ENCODE data around the gene COA4. TPM values are rescaled to one million over a fixed set of nuclear protein-coding genes. Genes with fewer than 3 reads are reported as not detected.

COA4 gene
- total and polyA plus RNA-seq, 4 donors, result 37.6 to 94.2 (median 76.2) TPM

DNA sequence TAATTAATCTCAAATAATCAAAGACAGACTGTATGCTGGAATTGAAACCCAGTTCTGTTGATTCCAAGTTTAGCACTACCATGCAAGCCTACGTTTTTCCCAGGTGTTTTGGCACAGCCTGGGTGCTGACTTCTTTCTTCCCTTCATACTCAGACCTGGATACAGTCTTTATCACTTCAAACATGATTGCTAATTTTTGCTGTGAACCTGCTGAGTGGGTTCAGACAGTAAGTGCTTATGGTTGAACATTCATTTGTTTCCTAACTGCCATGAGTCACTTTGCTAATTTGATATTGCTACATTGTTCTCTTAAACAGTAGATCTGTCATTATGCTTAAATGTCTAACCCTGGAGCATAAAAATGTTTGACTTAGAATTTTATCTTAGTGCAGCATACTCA is 12.4 kb upstream of the COA4 start (continued):
- TF ChIP-seq, protein P1, sequence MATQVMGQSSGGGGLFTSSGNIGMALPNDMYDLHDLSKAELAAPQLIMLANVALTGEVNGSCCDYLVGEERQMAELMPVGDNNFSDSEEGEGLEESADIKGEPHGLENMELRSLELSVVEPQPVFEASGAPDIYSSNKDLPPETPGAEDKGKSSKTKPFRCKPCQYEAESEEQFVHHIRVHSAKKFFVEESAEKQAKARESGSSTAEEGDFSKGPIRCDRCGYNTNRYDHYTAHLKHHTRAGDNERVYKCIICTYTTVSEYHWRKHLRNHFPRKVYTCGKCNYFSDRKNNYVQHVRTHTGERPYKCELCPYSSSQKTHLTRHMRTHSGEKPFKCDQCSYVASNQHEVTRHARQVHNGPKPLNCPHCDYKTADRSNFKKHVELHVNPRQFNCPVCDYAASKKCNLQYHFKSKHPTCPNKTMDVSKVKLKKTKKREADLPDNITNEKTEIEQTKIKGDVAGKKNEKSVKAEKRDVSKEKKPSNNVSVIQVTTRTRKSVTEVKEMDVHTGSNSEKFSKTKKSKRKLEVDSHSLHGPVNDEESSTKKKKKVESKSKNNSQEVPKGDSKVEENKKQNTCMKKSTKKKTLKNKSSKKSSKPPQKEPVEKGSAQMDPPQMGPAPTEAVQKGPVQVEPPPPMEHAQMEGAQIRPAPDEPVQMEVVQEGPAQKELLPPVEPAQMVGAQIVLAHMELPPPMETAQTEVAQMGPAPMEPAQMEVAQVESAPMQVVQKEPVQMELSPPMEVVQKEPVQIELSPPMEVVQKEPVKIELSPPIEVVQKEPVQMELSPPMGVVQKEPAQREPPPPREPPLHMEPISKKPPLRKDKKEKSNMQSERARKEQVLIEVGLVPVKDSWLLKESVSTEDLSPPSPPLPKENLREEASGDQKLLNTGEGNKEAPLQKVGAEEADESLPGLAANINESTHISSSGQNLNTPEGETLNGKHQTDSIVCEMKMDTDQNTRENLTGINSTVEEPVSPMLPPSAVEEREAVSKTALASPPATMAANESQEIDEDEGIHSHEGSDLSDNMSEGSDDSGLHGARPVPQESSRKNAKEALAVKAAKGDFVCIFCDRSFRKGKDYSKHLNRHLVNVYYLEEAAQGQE (IDR thresholded peaks at IDR 0.05), result no peak

DNA sequence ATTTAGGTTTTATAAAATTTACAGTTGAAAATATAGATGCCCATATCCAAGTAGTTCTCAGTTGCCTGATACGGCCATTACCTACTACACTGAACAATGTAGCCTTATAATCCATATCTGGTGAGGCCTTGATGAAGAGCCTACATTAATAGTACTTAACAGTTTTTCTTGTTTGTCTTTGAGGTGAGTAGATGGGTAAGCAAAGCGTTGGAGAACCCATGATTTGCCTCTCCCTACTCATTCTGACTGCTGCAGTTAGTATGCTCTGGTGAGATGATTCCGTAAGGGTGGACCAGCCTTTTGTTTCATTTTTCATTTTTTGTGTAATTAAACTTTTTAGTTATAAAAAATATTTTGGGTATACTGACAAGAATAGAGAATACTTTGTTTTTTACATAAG is 11.6 kb upstream of the COA4 start:
- WGBS, result 97% methylated on average over 3 of the region's 3 CpGs
- Histone ChIP-seq H3K27me3 (ENCODE audit: control insufficient read depth in 4 of 4, insufficient read depth in 4 of 4, low read length in 3 of 4) (no peaks in the 10 kb centered on the region), H3K36me3 (ENCODE audit: control insufficient read depth in 4 of 4, insufficient read depth in 3 of 4, low read depth in 1 of 4, low read length in 3 of 4) (peaks cover 5 to 33% (median 16%) of the 10 kb centered on the region in 4 donors), H3K4me1 (ENCODE audit: control insufficient read depth in 4 of 4, insufficient read depth in 4 of 4, low read length in 3 of 4) (no peaks in the 10 kb centered on the region), H3K4me3 (ENCODE audit: low read depth in 1 of 3, low read length in 3 of 3) (no peak overlapping the region), H3K9me3 (ENCODE audit: control insufficient read depth in 4 of 4, low read length in 3 of 4) (no peaks in the 10 kb centered on the region), H3K27ac (ENCODE audit: low read depth in 1 of 2, low read length in 2 of 2) (no peak overlapping the region), H3K9ac (ENCODE audit: low read depth in 1 of 2, low read length in 2 of 2) (no peak overlapping the region)
- TF ChIP-seq, protein P2, sequence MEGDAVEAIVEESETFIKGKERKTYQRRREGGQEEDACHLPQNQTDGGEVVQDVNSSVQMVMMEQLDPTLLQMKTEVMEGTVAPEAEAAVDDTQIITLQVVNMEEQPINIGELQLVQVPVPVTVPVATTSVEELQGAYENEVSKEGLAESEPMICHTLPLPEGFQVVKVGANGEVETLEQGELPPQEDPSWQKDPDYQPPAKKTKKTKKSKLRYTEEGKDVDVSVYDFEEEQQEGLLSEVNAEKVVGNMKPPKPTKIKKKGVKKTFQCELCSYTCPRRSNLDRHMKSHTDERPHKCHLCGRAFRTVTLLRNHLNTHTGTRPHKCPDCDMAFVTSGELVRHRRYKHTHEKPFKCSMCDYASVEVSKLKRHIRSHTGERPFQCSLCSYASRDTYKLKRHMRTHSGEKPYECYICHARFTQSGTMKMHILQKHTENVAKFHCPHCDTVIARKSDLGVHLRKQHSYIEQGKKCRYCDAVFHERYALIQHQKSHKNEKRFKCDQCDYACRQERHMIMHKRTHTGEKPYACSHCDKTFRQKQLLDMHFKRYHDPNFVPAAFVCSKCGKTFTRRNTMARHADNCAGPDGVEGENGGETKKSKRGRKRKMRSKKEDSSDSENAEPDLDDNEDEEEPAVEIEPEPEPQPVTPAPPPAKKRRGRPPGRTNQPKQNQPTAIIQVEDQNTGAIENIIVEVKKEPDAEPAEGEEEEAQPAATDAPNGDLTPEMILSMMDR (IDR thresholded peaks at IDR 0.05; ENCODE audit: low read depth, low read length, missing input control), result no peak
- TF ChIP-seq, protein P3, sequence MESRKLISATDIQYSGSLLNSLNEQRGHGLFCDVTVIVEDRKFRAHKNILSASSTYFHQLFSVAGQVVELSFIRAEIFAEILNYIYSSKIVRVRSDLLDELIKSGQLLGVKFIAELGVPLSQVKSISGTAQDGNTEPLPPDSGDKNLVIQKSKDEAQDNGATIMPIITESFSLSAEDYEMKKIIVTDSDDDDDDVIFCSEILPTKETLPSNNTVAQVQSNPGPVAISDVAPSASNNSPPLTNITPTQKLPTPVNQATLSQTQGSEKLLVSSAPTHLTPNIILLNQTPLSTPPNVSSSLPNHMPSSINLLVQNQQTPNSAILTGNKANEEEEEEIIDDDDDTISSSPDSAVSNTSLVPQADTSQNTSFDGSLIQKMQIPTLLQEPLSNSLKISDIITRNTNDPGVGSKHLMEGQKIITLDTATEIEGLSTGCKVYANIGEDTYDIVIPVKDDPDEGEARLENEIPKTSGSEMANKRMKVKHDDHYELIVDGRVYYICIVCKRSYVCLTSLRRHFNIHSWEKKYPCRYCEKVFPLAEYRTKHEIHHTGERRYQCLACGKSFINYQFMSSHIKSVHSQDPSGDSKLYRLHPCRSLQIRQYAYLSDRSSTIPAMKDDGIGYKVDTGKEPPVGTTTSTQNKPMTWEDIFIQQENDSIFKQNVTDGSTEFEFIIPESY (IDR thresholded peaks at IDR 0.05), result no peak
- TF ChIP-seq HNF4G (IDR thresholded peaks at IDR 0.05), result no peak
- no peak for TF ChIP-seq FOXA2 (IDR thresholded peaks at IDR 0.05)
- TF ChIP-seq, protein P4, sequence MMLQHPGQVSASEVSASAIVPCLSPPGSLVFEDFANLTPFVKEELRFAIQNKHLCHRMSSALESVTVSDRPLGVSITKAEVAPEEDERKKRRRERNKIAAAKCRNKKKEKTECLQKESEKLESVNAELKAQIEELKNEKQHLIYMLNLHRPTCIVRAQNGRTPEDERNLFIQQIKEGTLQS (IDR thresholded peaks at IDR 0.05), result no peak
- TF ChIP-seq, protein P1 (IDR thresholded peaks at IDR 0.05), result no peak
- TF ChIP-seq JUND (IDR thresholded peaks at IDR 0.05), result no peak
- no peak for TF ChIP-seq RXRA (IDR thresholded peaks at IDR 0.05)
- TF ChIP-seq YY1 (IDR thresholded peaks at IDR 0.05), result no peak
- no peak for TF ChIP-seq SP1 (IDR thresholded peaks at IDR 0.05)
- no peak for TF ChIP-seq NR2F2 (IDR thresholded peaks at IDR 0.05)
- no peak for TF ChIP-seq FOXA1 (IDR thresholded peaks at IDR 0.05)
- no peak for TF ChIP-seq EGR1 (IDR thresholded peaks at IDR 0.05; ENCODE audit: low read depth in 2 of 2)
- TF ChIP-seq, protein P5, sequence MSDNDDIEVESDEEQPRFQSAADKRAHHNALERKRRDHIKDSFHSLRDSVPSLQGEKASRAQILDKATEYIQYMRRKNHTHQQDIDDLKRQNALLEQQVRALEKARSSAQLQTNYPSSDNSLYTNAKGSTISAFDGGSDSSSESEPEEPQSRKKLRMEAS (IDR thresholded peaks at IDR 0.05), result no peak
- TF ChIP-seq HNF4A (conservative IDR thresholded peaks at IDR 0.05), result no peak
- TF ChIP-seq TAF1 (conservative IDR thresholded peaks at IDR 0.05), result no peak
- DNase-seq (ENCODE audit: low spot score), result no peak
